Amygdala (tissue), 56 donors: Measurements from ENCODE around the gene RETSAT.

ENCODE experiments used
- DNase-seq, 56 donors: peaks; one replicate each; lab custom pipeline; 2025; lab: John Stamatoyannopoulos, UW

Gene RETSAT

DNA sequence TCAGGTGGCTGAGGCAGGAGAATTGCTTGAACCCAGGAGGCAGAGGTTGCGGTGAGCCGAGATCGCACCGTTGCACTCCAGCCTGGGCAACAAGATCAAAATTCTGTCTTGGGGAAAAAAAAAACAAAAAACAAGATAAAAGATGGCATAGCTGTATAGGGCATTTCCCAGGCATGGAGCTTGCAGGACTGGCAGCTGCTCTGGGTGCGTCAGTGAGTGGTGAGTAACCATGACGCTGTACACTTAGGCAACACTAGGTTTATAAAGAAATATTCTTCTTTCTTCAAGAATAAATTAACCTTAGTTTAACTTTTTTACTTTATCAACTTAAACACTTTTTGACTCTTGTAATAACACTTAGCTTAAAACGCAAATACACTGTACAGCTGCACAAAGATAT, 41.9 kb downstream of the RETSAT start:
- DNase-seq = no peak

DNA sequence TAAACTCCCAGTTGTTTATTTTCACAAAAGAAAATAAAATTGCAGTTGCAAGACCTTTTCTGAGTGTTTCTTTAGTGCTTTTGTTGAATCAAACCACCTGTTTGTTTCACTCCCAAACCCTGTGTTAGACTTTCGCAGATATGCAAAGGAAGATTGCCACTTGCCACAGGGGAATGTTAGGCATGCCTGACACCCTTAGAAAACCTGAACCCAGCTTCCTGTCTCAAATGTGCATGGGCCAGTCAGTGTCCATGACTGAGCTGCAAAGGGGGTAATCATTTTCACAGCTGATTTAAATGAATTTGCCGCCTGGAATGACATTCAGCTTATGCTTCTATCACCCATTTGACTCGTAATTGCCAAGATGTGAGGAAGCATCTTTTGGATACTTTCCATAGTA, 44.0 kb downstream of the RETSAT start:
- DNase-seq = no peak

DNA sequence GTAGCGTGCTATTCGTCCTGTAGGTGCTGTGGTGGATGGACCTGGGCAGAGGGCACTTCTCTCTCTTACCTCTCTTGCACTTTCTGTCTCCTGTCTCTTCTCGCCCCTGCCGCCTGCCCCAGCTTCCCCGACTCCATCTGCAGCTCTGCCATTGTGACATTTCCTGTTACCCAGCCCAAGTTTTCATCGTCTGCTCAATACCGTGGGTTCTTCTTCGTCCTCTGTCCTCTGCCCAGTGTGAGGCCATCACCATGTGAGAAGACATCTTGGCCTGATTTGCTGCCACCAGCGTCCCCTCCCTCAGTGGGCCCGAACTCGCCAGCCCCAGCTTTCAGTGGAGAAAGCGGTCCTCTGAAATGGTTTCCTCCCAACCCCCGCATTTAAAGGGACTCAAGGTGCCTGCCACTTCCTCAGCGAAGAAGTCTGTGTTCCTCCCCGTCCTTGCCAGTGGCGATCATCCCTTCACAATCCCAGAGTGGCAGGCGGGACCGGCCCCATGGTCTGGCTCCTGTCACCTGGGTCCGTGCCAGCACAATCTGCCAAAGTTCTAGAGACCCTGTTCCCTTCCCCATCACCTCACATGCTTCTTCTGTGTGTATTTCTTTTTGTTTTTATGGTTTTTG, 44.5 kb downstream of the RETSAT start:
- peak in 2 of 56 donors; percentile 29 to 30 for DNase-seq

DNA sequence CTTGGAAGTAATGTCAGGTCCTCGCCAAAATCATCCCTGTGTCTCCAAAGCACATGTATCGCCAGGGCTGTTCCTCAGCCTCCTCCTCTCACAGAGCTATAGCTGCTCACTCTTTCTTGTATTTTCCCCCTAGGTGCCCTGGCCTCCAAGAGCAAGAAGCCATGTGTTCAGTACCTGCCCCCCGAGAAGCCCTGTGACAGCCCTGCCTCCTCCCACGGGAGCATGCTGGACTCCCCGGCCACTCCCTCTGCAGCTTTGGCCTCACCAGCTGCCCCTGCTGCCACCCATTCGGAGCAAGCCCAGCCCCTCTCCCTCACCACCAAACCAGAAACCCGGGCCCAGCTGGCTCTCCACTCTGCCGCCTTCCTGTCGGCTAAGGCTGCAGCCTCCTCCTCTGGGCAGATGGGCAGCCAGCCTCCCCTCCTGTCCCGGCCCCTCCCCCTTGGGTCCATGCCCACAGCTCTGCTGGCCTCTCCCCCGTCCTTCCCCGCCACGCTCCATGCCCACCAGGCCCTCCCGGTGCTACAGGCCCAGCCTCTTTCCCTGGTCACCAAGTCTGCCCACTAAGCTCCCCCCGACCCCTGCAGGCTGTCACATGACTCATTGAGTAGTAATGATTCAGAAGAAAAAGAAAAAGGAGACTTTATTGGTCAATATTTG, 45.3 kb downstream of the RETSAT start:
- DNase-seq = peak in 35 of 56 donors; percentile 13 to 94 (median 40)

DNA sequence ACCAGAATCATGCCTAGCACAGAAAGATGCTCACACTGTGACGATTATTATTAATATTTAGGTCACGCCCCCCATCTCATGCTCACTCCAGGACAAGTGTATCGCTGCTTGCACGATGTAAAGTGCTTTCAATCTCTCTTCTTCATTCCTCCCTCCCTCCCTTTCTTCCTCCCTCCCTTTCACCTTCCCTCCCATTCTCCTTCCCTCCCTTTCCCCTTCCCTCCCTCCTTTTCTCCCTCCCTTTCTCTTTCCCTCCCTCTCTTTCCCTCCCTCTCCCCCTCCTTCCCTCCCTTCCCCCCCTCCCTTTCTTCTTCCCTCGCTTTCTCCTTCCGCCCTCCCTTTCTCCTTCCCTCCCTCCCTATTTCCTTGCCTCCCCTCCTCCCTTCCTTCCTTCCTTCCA, 46.1 kb downstream of the RETSAT start:
- DNase-seq = no peak

DNA sequence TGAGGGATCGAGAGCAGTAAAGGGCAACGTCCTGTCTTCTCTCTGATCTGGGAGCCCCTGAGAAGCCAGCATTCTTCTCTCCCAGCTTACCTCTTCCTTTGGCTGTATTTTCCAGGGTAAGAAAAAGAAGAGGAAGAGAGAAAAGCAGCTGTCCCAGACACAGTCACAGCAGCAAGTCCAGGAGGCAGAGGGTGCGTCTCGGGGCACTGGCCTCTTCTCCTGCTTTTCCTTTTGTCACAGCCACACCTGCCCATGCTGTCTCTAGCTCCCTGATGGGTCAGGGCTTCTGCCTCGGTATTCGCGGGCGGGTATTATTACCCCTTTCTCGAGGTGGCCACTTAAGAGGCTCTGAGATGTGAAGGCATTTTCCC, 46.8 kb downstream of the RETSAT start:
- DNase-seq = no peak

DNA sequence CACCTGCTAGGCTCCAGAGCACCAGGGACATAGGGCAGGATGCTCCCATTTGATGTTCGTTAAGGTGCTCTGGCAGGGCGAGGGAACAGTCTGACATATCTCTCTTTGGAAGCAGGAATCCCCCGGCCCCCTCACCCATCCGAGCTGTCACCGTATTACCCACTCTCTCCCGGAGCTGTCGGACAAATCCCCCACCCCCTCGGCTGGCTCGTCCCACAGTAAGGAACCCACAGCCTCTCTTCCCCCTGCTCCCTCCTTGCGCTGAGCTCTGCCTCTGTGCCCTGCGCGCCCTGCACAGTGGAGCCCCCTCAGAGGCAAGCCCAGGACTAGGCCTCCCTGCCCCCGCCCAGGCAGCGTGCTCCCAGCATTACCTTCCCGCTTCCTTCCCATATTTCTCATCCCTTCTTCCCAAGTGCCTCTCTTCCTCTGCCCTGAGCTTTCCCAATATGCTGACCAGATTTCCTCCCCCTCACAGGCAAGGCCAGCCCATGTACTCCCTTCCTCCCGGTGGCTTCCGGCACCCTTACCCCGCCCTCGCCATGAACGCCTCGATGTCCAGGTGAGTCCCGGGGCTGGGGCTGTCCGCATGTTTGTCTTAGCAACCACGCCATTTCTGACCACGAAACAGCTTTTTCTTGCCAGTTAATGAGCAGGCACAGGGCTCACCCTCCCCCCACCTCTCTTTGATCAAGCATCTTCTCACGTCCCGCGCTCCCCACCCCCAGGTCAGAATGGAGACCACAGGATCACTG, 50.4 kb downstream of the RETSAT start:
- no peak for DNase-seq

DNA sequence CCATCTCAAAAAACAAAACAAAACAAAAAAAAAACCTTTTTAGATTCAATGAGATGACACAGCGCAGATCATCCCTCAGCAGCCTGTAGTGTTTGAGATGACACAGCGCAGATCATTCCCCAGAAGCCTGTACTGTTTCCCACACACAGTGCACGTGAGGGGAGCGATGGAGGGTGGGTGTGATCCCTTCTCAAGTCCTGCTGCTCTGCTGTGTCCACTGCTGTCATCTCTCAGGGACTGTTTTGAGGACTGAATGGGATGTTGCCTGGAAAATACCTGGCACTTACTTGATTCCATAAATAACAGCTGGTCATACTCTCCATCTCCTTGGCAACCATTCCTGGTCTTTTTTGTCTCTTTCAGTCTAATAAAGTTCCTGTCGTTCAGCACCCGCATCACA, 52.2 kb downstream of the RETSAT start:
- peak in 13 of 56 donors; percentile 4 to 63 (median 23) for DNase-seq
